Epithelial cell of prostate (primary cell): ENCODE measurements around the gene NR1D2.

Experiments used
- DNase-seq: peaks from one replicate; pipeline ENCODE4 v3.0.0-alpha.2; 2011; ENCODE audit warnings: low read depth, low spot score
- H3K27ac ChIP-seq: fragments of 450-650 bp; 2 replicates; pipeline ENCODE4 v1.5.1; 2017; ENCODE audit warnings: mild to moderate bottlenecking

NR1D2 gene

GRCh38 chr3:23960649-23961048, 15.6 kb downstream of the NR1D2 start:
- no peak for DNase-seq
- H3K27ac ChIP-seq = peak overlapping the region; percentile 24

DNA sequence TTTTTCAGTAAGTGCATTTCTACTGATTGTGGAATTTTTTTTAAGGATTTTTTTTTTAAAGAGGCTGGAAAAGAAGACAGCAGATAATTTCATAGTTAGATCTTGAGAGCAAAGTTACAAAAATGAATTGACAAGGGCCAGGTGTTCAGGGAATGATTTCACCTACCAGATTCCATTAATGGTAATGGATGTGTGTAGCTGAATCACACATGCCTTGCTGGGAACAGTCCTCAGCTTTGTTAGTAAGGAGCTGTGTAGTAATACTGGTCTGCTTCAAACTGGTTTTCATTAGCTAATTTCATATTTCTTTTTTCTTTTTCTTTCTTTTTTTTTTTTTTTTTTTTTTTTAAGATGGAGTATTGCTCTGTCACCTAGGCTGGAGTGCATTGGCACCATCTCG, 16.0 kb downstream of the NR1D2 start:
- H3K27ac ChIP-seq = peak overlapping the region; percentile 24
- DNase-seq = peak; percentile 52

DNA sequence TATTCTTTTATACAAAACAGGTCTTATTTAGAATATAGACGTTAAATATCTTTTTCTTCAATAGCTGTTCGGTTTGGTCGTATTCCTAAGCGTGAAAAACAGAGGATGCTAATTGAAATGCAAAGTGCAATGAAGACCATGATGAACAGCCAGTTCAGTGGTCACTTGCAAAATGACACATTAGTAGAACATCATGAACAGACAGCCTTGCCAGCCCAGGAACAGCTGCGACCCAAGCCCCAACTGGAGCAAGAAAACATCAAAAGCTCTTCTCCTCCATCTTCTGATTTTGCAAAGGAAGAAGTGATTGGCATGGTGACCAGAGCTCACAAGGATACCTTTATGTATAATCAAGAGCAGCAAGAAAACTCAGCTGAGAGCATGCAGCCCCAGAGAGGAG, 16.8 kb downstream of the NR1D2 start:
- H3K27ac ChIP-seq = no peak overlapping the region
- DNase-seq = no peak

GRCh38 chr3:23964537-23965235, 19.6 kb downstream of the NR1D2 start:
- no peak for DNase-seq
- H3K27ac ChIP-seq = no peak overlapping the region

GRCh38 chr3:23966328-23966727, 21.2 kb downstream of the NR1D2 start:
- DNase-seq = no peak
- no peak overlapping the region for H3K27ac ChIP-seq

DNA sequence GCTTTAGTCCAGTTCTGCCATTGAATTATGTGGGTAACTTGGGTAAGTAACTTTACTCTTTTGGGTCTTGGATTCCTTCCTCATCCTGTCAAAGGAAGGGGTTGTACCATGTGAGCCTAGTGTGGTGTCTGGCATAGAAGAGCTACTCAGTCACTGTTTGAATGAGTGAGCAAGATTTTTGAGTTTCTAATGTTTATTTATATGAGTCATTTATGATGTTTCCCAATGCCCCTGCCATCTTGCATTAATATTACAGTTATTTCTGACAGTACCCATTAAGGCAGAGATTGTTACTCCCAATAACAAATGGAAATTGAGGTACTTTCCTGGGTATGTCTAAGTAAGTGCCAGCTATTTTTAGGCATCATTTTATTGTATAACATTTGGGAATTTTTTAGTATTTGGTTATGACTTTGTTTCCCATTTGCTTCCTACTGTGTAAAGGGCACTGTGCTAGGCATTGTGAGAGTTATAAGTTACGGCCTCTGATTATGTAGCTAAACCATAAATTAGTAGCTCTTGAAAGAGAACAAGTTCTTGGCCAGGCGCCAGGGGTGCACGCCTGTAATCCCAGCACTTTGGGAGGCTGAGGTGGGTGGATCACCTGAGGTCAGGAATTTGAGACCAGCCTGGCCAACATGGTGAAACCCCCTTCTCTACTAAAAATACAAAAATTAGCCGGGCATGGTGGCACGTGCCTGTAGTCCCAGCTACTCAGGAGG, 23.5 kb downstream of the NR1D2 start:
- peak; percentile 37 for DNase-seq

GRCh38 chr3:23969393-23969792, 24.3 kb downstream of the NR1D2 start:
- no peak for DNase-seq
- no peak overlapping the region for H3K27ac ChIP-seq

More for the DNA sequence above, 23.5 kb downstream of the NR1D2 start:
- H3K27ac ChIP-seq = no peak overlapping the region

GRCh38 chr3:23971684-23972083, 26.6 kb downstream of the NR1D2 start:
- H3K27ac ChIP-seq = no peak overlapping the region
- DNase-seq = no peak

DNA sequence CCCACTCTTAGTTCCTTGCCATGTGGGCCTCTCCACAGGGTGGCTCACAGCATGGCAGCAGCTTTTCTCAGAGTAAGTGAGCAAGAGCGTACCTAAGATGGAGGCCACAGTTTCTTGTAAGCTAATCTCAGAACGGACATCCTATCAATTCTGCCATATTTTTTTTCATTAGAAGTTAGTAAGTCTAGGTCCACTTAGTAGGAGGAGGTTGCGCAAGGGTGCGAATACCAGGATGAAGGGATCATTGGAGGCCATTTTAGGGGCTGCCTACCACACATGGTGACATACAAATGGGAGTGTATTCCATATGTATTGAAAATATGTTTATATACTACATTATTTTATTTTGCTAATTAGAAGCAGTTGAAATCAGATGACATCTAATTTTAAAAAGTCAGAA, 31.5 kb downstream of the NR1D2 start:
- DNase-seq = no peak
- no peak overlapping the region for H3K27ac ChIP-seq

- H3K27ac ChIP-seq = no peak overlapping the region
- DNase-seq = no peak
These were observed 34.5 kb downstream of the NR1D2 start for GRCh38 chr3:23979569-23979968.

- no peak overlapping the region for H3K27ac ChIP-seq
- DNase-seq = no peak
These were observed 36.0 kb downstream of the NR1D2 start for GRCh38 chr3:23981136-23981535.

DNA sequence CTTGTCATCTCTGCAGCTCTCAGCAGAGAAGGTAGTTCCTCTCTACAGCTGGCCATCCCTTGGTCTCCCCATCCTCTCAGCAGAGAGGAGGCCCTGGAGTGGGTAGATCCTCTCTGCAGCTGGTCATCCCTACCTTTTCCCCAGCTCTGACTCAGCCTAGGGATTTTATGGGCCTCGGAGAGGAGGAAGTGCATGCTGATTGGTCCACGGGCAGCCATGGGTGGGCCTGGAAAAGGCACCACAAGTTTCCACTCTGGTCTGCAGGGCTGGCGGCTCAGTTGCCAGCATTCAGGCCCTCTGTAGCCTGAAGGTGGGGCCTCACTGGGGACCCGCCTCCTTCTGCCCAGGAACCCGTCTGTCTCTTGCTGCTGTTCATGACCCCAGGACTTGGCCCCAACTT, 36.9 kb downstream of the NR1D2 start:
- DNase-seq = no peak
- no peak overlapping the region for H3K27ac ChIP-seq

GRCh38 chr3:23984934-23985333, 39.8 kb downstream of the NR1D2 start:
- H3K27ac ChIP-seq = no peak overlapping the region
- no peak for DNase-seq

- no peak for DNase-seq
- no peak overlapping the region for H3K27ac ChIP-seq
These were observed 40.9 kb downstream of the NR1D2 start for GRCh38 chr3:23985747-23986544.

- DNase-seq = no peak
These were observed 42.3 kb downstream of the NR1D2 start for GRCh38 chr3:23987356-23987755.

GRCh38 chr3:23991306-23991682, 46.2 kb downstream of the NR1D2 start:
- no peak for DNase-seq
- H3K27ac ChIP-seq = no peak overlapping the region

More at GRCh38 chr3:23987356-23987755, 42.3 kb downstream of the NR1D2 start:
- no peak overlapping the region for H3K27ac ChIP-seq

- DNase-seq = no peak
- no peak overlapping the region for H3K27ac ChIP-seq
These were observed 46.9 kb downstream of the NR1D2 start for GRCh38 chr3:23991683-23992628.

GRCh38 chr3:23993556-23994243, 48.6 kb downstream of the NR1D2 start:
- DNase-seq = no peak
- no peak overlapping the region for H3K27ac ChIP-seq

DNA sequence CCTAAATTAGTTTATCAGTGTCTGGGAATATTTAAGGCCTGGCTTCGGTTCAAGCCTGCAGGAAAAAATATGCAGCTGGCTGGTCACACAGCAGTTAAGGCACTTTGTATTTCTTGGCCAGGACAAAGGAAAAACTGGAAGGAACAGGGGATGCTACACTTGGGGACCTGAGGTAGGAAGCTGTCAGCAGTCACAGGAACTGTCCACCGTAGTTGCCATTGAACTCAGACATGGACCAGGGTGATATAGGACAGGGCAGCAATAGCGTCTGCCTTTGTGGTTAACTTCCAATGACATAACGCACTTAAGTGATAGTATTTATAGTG, 49.1 kb downstream of the NR1D2 start:
- no peak for DNase-seq
- H3K27ac ChIP-seq = no peak overlapping the region

GRCh38 chr3:23995219-23995618, 50.1 kb downstream of the NR1D2 start:
- DNase-seq = no peak
- H3K27ac ChIP-seq = no peak overlapping the region
